ENCODE measurements around the gene TMEM214.

TMEM214 gene

DNA sequence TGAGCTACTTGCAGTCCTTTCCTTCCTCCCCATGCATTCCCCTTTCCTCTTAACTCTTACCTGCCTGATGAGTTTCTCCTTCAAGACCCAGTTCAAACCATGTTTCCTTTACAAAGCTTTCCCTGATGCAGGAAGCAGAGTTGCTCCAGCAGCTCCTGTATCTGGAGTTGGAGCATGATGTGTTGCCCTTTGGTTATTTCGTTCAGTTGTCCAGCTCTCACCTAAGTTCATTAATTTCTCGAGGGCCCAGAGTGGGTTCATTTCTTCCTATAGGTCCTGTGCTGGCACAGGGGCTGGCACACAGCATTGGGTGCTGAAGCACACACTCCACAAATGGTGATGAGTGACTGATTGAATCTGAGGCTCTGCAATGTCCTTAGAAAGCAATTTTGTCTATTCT lies 23.0 kb upstream of the TMEM214 start:
- no peak for DNase-seq (ENCODE audit: low read depth, low spot score)

DNA sequence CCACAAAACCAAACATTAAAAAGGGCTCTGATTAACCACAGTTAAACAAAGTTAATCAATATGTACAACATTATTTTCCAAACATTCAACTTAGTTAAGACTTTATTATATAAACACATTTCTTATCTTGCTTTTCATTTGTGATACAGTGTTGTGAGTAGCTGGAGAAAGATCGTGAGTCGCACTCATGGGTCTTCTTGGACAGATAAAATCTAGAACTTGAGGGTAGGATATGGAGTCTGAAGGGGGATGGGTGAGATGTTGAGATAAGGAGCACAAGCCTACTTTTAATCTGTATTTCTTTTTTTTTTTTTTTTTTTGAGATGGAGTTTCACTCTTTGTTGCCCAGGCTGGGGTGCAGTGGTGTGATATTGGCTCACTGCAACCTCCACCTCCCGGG lies 22.6 kb upstream of the TMEM214 start:
- no peak for DNase-seq (ENCODE audit: low read depth, low spot score)

DNA sequence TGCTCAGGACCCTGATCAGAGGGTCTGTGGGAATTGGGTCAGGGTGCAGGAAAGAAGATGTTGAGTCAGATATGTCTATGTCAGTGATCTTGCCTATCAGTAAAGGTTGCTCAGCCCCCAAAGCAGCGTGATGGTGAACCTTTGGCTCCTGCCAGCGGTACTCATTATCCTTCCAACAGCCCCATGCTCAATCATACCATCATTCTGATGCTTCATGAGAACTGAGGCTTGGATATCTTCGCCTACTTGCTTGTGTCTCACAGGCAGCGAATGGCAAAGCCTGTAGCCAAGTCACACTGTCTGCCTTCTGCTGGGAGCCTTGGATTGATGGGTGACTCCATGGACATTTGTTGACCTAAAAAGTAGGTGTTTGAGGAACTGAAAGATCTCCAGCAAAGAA lies 19.0 kb upstream of the TMEM214 start:
- DNase-seq (ENCODE audit: low read depth, low spot score) = no peak

DNA sequence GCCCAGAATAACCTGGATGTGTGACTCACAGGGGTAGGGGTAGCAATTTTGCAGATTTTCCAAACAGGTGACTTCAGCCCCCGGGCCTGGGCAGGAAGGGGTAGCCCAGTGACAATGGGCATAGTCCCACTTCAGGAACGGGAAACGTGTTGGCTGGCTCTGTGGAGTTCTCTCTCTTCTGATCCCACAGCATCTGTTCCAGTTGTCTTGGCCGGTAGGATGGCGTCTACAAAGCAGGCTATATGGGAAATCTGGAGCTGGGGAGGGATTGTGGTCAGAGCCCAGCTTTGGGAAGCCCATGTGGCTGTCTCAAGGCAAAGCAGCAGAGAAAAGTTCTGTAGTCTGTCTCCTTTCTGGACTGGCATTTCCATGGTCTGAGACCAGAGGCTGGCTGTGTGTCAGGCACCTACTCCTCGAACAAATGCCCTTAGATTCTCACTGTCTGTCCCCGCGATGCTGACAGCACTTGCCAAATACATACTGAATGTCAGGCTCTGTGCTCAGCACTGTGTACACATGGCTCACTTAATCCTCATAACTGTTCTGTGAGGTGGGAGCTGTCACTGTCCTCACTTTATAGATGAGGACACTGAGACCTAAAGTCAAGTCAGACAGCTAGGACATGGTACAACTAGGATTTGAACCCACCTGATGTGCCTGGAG lies 17.9 kb upstream of the TMEM214 start:
- DNase-seq (ENCODE audit: low read depth, low spot score) = no peak

DNA sequence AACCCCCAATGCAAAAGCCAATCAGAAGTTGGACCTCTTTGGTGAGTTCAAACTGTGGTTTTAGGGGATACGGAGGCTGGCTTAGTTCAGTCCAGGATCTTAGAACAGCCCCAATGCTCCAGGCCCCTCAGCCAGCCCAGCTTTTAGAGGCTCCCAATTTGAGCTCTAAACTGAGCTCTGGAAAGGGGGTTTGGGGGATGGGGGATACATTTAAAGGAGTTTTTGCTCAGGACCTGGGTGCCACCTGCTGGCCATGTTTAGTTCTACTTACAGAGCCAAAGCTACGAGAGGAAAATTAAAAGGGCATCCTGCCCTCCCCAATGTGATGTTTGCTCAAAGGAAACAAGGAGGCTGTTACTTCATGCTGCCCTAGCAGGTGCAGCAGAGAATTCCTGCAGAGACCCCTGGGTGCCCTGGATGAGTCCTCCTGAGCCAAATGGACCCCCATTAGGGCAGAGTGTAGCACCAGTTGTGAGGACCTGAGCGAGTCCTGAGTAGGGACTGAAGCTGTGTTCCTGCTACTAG lies 15.9 kb upstream of the TMEM214 start:
- DNase-seq (ENCODE audit: low read depth, low spot score) = peak; percentile 77

DNA sequence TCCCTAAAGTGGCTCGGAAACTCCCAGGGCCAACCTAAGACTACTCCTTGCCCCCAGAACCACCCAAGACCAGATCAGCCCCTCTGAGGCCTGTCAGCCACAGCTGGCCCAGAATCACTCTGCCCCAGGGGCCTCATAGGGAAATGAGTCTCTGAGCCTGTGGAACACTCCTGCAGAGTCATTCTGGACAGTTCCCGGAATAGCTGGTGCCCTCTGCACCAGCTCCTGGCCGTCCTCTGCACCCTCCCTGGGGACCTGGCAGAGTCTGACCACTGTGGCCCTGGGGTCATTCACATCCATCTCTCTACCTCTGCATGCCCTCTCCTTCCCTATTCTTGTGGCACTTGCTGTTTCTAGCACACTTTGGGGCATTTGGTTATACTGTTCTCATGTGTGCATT lies 14.6 kb upstream of the TMEM214 start:
- no peak for DNase-seq (ENCODE audit: low read depth, low spot score)

DNA sequence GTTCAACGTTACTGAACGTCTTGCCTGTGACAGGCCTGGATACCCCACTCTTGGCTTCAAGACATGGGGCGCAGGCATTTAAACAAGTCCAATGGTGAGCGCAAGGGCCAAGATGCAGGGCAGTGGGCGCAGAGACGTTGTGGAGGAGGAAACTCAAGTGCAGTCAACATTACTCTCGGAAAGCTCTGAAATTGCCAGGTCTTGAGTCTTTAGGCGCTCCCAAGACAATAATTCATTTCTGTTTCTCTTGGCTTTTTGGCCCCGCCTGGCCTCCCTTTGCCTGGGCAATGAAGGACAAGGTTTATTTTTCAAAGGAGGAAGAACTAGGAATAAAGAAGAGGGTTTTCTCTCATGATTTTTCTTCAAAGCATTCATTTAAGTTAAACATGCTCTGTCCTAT lies 13.3 kb upstream of the TMEM214 start:
- no peak for DNase-seq (ENCODE audit: low read depth, low spot score)

DNA sequence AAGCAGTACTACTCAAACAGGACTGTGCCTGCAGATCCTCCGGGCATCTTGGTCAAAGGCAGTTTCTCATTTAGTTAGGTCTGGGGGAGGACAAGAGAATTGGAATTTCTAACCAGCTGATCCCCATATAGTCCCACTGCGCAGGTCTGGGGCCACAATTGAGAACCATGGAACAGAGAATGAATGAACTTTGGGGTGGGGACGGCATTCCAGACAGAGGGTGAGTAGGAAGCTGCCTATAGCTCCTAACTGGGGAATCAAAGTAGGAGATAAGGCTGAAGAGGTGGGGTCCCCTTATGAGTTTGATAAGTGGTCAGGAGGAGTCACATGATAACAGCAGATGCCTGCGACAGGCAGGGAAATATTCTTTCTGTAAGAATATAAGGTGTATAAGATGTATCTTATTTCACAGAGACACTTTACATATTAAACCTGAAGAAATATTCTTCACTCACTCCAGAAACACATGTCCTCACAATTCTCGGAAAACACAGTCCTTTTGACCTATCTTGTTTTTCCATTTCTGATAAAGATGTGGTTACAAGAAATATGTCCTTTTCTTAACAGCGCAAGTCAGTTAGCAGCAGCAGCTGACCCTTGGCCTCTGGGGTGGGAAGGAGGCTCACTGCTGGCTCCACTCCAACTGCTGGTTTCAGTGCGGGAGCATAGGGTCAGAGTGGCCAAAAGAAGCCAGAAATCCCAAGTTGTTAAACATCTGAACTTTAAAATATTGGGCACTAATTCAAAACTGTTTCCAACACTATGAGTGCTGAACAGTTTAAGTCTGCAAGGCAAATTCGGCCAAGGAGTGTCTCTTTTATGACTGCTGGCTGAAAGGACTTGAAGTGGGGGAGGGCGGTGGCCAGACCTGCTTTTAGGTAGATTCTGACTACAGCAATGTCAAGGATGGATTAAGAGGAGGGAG lies 12.6 kb upstream of the TMEM214 start:
- no peak for DNase-seq (ENCODE audit: low read depth, low spot score)

DNA sequence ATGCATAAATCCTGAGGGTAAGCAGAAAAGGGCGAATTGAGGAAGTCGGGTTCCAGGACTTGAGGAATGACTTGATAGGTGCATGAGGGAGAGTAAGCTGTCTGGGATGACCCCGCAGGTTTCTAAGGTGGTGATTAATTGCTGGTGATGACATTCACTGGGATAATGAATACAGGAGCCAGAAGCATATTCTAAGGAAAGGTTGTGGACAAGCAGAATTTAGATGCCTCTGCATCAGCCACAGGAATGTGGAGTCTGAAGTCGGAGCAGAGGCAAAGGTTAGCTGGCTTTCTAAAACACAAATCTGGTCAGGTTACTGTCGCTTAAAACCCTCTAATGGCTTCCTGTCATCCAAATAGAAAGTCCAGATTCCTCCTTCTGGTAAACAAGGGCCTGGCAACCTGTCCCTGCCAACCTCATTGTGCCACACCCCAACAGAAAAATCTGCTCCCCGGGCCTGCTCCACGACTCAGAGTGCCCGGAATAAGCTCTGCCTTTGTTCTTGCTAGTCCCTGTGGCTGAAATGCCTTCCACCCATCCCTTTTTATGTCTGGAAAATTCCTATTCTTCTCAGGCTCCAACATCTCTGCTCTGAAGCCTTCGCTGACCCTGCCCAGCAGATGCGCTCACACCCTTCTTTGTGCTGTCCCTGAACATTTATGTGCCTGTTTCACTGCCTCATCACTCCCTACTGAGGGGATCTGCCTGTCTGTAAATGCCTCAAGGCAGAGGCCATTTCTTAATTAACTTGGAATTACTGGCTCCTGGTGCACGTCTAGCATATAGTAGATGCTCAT lies 11.3 kb upstream of the TMEM214 start:
- peak; percentile 10 for DNase-seq (ENCODE audit: low read depth, low spot score)

DNA sequence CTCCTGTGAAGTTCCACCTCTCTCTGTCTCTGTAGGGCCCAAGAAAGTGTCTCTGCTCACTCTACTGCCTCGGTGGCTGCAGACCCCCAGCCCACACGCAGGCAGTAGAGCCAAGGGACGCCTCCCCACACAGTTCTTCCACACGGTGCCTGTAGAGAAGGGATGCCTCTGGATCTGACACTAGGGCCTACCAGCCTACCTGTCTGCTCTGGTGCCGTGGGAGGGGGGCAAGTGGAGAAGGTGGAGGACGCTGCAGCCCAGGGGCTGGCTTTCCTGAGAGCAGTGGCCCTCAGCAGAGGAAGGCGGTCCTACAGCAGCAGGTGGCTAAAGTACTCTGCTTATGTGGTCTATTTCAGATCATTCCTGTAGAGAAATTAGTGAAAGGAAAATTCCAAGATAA lies 9.0 kb upstream of the TMEM214 start:
- DNase-seq (ENCODE audit: low read depth, low spot score) = no peak

DNA sequence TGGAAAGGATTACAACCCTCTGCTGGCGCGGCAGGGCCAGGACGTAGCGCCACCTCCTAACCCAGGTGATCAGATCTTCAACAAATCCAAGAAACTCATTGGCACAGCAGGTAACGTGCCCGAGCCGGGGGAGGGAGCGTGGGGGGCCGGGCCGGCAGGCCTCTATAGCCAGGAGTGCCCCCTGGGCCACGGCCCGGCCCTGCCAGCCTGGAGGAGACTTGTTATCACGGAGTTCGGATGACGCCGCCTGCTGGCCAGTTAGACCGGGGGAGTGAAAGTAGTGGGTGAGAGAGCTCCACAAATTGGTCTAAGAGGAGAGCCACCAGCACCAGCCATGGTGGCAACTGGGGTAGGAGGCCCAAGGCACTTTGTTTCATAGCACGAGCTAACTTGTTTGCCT lies 8.6 kb upstream of the TMEM214 start:
- DNase-seq (ENCODE audit: low read depth, low spot score) = peak; percentile 57

DNA sequence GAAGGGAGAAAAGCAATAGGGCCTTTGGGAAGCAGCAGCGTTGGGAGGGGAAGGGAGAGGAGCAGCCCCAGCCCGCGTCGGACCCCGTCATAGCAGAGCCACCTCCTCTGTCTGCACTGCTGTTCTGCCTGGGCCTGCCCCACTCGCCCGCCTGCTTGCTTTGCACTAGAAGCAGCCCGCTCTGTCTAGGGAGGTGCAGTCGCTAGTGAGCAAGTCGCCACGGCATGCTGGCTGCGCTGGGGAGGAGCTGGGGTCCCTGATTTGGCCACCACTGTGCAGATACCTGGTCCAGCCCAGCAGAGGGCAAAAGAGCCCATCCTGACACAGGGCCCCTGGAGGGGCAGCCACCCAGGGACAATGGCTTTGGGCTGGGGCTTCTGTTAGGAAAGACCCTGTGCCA lies 8.0 kb upstream of the TMEM214 start:
- DNase-seq (ENCODE audit: low read depth, low spot score) = peak; percentile 23

DNA sequence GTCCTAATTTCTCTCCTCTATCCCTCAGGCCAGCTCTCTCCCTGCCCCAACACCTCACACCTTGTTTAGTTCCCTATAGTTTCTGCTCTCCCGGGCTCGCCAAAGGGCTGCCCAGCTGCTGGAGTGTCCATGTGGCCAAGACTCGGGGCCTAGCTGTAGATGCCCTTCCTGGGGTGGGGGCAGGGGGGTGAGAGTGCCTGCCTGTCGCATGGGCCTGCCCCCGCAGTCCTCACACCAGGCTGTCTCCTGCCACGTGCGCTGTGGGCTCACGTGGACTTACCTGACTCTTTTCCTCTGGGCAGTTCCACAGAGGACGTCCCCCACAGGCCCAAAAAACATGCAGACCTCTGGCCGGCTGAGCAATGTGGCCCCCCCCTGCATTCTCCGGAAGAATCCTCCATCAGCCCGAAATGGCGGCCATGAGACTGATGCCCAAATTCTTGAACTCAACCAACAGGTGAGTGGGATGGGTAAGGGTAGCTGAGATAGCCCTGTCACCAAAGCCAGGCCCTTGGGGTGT lies 7.4 kb upstream of the TMEM214 start:
- DNase-seq (ENCODE audit: low read depth, low spot score) = no peak

DNA sequence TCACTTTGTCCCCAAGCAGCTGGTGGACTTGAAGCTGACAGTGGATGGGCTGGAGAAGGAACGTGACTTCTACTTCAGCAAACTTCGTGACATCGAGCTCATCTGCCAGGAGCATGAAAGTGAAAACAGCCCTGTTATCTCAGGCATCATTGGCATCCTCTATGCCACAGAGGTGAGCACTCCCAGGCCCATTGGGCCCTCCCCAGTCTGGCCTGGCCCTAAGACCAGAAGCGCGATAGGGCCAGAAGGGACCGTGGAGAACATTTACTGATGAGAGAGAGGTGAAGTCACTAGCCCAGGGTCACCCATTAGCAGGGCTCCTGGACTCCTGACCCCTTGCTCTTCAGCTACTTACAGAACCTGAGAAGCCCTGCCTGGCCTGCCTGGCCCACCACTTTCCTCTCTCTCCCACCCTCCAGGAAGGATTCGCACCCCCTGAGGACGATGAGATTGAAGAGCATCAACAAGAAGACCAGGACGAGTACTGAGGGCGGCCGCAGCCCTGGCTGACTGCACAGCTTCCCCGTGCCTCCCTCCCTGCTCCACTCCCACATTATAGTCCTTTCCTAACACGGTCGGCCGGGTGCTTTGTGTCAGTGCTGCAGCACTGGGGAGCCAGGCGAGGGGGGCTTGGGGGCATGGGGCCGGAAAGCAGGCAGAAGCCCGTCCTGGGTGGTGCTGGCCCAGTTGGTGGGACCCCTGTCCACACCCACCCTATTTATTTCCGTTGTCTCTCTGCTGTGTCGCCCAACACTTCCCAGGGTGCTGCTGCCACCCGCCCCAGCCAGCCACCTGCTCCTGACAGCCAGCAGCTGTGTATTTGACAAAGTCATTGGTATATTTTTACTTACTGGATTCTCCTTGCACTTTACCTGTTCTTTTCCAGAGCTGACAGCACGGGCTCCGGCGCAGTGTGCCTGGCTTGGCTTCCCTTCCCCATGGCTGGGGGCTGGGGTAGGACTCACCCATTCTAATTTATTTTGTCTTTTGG lies 6.6 kb upstream of the TMEM214 start:
- no peak for DNase-seq (ENCODE audit: low read depth, low spot score)

DNA sequence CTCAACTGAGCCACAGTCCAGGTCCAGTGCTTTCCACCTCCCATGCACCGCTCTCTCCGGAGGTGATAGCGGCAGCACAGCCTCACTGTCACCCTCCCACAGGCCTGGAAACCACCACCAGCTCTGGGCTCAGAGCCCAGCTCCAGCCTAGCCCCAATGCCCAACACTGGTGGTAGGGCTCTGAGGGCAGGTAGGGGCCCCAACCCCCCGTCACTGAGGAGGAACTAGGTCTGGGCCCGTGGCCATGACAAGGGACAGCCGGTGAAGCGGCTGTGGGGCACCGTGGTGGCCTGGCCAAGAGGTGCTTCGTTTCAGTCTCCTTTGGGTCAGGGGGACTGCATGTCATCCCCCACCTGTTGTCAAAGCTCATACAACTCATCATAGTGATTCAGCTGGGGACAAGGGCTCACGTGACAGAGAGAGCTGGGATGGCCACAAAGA lies 5.5 kb upstream of the TMEM214 start:
- no peak for DNase-seq (ENCODE audit: low read depth, low spot score)

DNA sequence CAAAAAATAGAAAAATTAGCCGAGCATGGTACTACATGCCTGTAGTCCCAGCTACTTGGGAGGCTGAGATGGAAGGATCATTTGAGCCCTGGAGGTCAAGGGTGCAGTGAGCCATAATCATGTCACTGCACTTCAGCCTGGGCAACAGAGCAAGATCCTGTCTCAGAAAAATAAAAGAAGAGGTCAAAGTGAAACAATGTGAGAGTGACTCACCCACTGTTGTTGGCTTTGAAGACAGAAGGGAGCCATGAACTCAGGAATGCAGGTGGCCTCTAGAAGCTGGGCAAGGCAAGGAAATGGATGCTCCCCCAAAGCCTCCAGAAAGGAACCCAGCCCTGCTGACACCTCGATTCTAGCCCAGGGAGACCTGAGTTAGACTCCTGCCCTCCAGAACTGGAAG lies 3.7 kb upstream of the TMEM214 start:
- no peak for DNase-seq (ENCODE audit: low read depth, low spot score)

DNA sequence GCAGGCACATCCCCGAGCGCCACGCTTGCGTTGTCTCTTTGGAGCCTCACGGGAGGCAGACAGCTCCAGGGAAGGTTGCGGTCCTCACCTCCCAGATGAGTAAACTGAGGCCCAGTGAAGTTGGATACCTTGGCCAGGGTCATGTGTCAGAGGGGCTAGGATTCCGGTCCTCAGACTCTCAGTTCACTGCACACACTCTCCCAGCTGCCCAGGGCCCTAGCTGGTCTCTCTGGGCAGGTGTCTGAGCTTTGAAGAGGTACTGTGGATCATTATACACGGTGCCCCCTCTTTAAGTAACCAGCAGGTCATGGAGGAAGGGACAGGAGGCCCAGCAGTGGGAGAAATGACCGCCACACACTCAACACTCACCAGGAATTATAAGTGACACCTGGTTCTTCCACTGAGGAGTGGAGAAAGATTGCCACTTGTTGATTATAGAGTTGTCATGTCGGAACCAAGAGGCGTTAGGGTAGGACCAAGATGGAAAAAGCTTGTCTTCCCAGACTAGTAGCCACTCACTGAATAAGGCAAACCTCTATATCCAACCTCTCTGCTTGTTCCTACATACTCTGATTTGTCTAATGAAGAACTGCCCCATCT lies 588 bp downstream of the TMEM214 start:
- no peak for DNase-seq (ENCODE audit: low read depth, low spot score)

DNA sequence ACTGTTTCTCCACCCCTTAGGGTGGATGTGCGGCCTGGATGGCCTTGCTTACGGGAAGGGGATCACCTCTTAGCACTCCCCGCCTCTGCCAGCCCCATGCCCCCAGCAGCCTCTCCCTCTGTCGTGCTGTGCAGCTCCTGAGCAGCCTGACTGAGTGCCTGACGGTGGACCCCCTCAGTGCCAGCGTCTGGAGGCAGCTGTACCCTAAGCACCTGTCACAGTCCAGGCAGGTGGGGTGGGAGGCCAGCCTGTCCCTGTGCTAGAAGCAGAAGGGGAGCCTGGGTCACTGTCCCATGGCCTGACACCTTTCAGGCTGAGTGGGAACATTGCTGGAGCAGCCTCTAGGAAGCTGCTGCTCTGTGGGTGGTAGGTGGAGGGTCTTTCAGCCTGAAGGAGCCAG lies 5.2 kb downstream of the TMEM214 start:
- DNase-seq (ENCODE audit: low read depth, low spot score) = no peak

DNA sequence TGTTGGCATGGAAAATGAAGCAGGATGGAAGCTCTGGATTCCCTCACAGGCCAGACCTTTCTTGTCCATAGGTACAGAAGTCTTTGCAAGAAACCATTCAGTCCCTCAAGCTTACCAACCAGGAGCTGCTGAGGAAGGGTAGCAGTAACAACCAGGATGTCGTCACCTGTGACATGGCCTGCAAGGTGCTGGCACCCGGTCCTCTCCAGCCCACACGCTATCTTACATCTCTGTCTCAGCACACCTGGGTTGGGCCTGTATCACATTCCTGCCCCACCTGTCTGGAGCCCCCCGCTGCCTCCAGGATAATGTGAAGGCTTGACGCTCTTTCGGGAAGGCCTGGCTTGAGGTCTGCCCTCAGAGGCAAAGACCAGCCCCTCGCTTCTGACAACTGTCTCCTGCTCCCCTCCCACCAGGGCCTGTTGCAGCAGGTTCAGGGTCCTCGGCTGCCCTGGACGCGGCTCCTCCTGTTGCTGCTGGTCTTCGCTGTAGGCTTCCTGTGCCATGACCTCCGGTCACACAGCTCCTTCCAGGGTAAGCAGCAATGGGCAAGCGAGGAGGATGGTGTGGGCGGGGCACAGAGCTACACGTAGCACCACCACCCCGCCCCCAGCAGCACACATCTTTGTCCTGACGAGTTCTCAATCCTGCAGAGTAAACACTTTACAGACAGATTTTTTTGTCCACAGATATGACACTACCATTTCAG lies 6.0 kb downstream of the TMEM214 start:
- no peak for DNase-seq (ENCODE audit: low read depth, low spot score)

DNA sequence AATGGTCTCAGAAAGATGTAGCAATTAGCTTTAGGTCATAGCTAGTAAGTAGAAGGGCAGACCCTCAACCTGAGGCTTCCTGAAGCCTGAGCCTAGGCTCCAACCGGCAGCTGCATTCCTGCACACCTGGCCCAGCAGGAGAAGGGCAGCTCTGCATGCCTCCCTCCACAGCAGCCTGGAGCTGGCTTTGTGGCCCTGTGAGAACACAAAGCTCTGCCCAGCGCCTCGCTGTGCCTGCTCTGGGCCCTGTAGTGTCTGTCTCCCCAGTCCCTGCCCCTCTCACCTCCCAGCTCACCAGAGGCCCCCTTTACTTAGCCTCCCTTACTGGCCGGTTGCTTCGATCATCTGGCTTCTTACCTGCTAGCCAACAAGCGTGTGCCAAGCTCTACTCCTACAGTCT lies 6.7 kb downstream of the TMEM214 start:
- no peak for DNase-seq (ENCODE audit: low read depth, low spot score)
